Measurements from ENCODE around the gene ARHGEF37.

Gene ARHGEF37

DNA sequence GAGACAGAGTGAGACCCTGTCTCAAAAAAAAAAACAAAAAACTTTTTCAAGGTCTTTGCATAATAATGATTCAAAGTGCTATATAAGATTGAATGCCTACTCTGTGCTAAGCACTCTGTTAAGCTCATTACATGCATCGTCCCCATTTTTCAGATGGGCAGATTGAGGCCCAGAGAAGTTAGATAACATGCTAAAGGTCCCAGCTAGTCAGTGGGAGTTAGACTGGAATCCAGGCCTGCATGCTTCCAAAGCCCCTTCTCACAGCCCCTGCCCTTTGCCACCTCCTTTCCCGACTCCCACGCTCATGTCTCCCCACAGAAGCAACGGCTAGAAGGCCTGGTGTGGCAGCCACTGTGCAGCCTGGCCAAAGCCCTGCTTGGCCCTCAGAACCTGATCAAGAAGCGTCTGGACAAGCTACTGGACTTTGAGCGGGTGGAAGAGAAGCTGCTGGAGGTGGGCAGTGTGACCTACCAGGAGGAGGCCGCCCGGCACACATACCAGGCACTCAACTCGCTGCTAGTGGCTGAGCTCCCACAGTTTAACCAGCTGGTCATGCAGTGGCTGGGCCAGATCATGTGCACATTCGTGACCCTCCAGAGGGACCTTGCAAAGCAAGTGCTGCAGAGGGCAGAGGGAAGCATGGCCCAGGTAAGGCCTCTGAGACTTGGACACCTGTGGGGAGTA, 40.3 kb downstream of the ARHGEF37 start:
- Histone ChIP-seq H3K9me2 (replicated peaks; ENCODE audit: low read depth, low read length) (no peaks in the 10 kb centered on the region), H3K9ac (ENCODE audit: low read depth, low read length, poor library complexity, severe bottlenecking) (no peak overlapping the region), H3K4me2 (ENCODE audit: low read depth, low read length, poor library complexity, severe bottlenecking) (no peak overlapping the region), H3F3A (ENCODE audit: low read depth) (no peaks in the 10 kb centered on the region), H3K4me3 (ENCODE audit: low read length, poor library complexity, severe bottlenecking) (no peak overlapping the region), H3K9me3 (ENCODE audit: insufficient read depth, low read depth, low read length) (no peaks in the 10 kb centered on the region), H4K20me1 (ENCODE audit: insufficient read depth, low read length, poor library complexity, severe bottlenecking) (no peaks in the 10 kb centered on the region), H3K27me3 (ENCODE audit: insufficient read depth, low read length, poor library complexity, severe bottlenecking) (no peaks in the 10 kb centered on the region), H3K79me2 (ENCODE audit: insufficient read depth, low read length) (no peaks in the 10 kb centered on the region), H2AFZ (ENCODE audit: low read length) (no peak overlapping the region), H3K4me1 (ENCODE audit: insufficient read depth, low read length, poor library complexity, severe bottlenecking) (no peaks in the 10 kb centered on the region), H3K36me3 (ENCODE audit: insufficient read depth, low read length) (no peaks in the 10 kb centered on the region)
- TF ChIP-seq, protein P1, sequence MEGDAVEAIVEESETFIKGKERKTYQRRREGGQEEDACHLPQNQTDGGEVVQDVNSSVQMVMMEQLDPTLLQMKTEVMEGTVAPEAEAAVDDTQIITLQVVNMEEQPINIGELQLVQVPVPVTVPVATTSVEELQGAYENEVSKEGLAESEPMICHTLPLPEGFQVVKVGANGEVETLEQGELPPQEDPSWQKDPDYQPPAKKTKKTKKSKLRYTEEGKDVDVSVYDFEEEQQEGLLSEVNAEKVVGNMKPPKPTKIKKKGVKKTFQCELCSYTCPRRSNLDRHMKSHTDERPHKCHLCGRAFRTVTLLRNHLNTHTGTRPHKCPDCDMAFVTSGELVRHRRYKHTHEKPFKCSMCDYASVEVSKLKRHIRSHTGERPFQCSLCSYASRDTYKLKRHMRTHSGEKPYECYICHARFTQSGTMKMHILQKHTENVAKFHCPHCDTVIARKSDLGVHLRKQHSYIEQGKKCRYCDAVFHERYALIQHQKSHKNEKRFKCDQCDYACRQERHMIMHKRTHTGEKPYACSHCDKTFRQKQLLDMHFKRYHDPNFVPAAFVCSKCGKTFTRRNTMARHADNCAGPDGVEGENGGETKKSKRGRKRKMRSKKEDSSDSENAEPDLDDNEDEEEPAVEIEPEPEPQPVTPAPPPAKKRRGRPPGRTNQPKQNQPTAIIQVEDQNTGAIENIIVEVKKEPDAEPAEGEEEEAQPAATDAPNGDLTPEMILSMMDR (conservative IDR thresholded peaks at IDR 0.05; ENCODE audit: low read length), result no peak
- TF ChIP-seq EZH2phosphoT487 (IDR thresholded peaks at IDR 0.05; ENCODE audit: borderline replicate concordance), result no peak

GRCh38 chr5:149622466-149622865, 41.2 kb downstream of the ARHGEF37 start:
- Histone ChIP-seq H4K20me1 (ENCODE audit: insufficient read depth, low read length, poor library complexity, severe bottlenecking) (no peaks in the 10 kb centered on the region), H3F3A (ENCODE audit: low read depth) (no peaks in the 10 kb centered on the region), H2AFZ (ENCODE audit: low read length) (no peak overlapping the region), H3K9ac (ENCODE audit: low read depth, low read length, poor library complexity, severe bottlenecking) (no peak overlapping the region), H3K27me3 (ENCODE audit: insufficient read depth, low read length, poor library complexity, severe bottlenecking) (no peaks in the 10 kb centered on the region), H3K9me2 (replicated peaks; ENCODE audit: low read depth, low read length) (no peaks in the 10 kb centered on the region), H3K36me3 (ENCODE audit: insufficient read depth, low read length) (no peaks in the 10 kb centered on the region), H3K79me2 (ENCODE audit: insufficient read depth, low read length) (no peaks in the 10 kb centered on the region), H3K9me3 (ENCODE audit: insufficient read depth, low read depth, low read length) (no peaks in the 10 kb centered on the region), H3K4me2 (ENCODE audit: low read depth, low read length, poor library complexity, severe bottlenecking) (no peak overlapping the region), H3K4me3 (ENCODE audit: low read length, poor library complexity, severe bottlenecking) (no peak overlapping the region), H3K4me1 (ENCODE audit: insufficient read depth, low read length, poor library complexity, severe bottlenecking) (no peaks in the 10 kb centered on the region)
- TF ChIP-seq EZH2phosphoT487 (IDR thresholded peaks at IDR 0.05; ENCODE audit: borderline replicate concordance), result no peak
- TF ChIP-seq, protein P1 (conservative IDR thresholded peaks at IDR 0.05; ENCODE audit: low read length), result no peak

DNA sequence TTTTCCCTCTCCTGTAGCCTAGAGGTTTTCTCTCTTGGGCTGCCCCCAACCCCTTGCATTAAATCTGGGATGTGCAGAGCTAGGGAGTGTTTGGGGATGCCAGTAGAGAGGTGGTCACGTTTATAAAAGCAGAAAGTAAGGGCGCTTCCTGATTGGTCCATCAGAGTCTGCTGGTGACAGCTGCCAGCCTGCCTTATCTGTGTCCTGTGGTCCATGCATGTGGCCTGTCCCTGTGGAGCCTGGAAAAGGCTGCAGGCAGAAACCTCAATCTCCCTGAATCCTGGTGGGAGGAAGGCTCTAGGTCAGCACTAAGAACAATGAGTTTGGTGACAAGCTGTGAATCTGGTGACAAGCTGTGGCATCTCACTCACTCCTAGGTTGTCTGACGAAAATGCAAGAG, 42.2 kb downstream of the ARHGEF37 start:
- Histone ChIP-seq H3K36me3 (ENCODE audit: insufficient read depth, low read length) (no peaks in the 10 kb centered on the region), H3K4me2 (ENCODE audit: low read depth, low read length, poor library complexity, severe bottlenecking) (no peak overlapping the region), H3K79me2 (ENCODE audit: insufficient read depth, low read length) (no peaks in the 10 kb centered on the region), H2AFZ (ENCODE audit: low read length) (no peak overlapping the region), H3K9me3 (ENCODE audit: insufficient read depth, low read depth, low read length) (no peaks in the 10 kb centered on the region), H3F3A (ENCODE audit: low read depth) (no peaks in the 10 kb centered on the region), H3K4me3 (ENCODE audit: low read length, poor library complexity, severe bottlenecking) (no peak overlapping the region), H3K9me2 (replicated peaks; ENCODE audit: low read depth, low read length) (no peaks in the 10 kb centered on the region), H3K4me1 (ENCODE audit: insufficient read depth, low read length, poor library complexity, severe bottlenecking) (no peaks in the 10 kb centered on the region), H3K9ac (ENCODE audit: low read depth, low read length, poor library complexity, severe bottlenecking) (no peak overlapping the region), H4K20me1 (ENCODE audit: insufficient read depth, low read length, poor library complexity, severe bottlenecking) (no peaks in the 10 kb centered on the region), H3K27me3 (ENCODE audit: insufficient read depth, low read length, poor library complexity, severe bottlenecking) (no peaks in the 10 kb centered on the region)
- TF ChIP-seq, protein P1 (conservative IDR thresholded peaks at IDR 0.05; ENCODE audit: low read length), result no peak
- TF ChIP-seq EZH2phosphoT487 (IDR thresholded peaks at IDR 0.05; ENCODE audit: borderline replicate concordance), result no peak

Measured in Loucy (cell line).